Measurements from ENCODE around the gene PRKCQ. TPM values are rescaled to one million over a fixed set of nuclear protein-coding genes. Genes with fewer than 3 reads are reported as not detected.

PRKCQ gene
- total and polyA plus RNA-seq, 7 donors, result 6.6 to 76.3 (median 33.8) TPM

DNA sequence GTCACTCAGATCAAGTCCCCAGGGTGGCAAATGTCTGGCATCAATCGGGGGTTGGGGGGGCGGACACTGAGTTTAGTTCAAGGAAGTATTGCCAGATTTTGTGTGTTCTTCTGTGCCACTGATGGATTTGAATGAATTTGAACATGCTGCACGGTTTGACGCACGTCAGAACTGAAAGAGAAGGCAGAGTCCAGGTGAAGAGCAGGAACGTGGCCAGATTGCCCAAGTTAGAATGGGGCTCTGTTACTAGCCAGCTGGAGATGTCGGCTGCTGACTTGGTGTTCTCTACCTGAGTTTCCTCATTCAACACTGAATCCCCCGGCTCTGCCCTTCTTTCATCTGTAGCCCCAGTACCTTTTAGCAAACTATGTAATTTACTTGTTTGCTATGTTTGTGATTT, 180.2 kb downstream of the PRKCQ start:
- no peaks in the 10 kb centered on the region for H3K27me3 ChIP-seq (ENCODE audit: insufficient read depth in 3 of 3, low read length in 2 of 3)
- DNase-seq, result no peak
- TF ChIP-seq, protein P1, sequence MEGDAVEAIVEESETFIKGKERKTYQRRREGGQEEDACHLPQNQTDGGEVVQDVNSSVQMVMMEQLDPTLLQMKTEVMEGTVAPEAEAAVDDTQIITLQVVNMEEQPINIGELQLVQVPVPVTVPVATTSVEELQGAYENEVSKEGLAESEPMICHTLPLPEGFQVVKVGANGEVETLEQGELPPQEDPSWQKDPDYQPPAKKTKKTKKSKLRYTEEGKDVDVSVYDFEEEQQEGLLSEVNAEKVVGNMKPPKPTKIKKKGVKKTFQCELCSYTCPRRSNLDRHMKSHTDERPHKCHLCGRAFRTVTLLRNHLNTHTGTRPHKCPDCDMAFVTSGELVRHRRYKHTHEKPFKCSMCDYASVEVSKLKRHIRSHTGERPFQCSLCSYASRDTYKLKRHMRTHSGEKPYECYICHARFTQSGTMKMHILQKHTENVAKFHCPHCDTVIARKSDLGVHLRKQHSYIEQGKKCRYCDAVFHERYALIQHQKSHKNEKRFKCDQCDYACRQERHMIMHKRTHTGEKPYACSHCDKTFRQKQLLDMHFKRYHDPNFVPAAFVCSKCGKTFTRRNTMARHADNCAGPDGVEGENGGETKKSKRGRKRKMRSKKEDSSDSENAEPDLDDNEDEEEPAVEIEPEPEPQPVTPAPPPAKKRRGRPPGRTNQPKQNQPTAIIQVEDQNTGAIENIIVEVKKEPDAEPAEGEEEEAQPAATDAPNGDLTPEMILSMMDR (IDR thresholded peaks at IDR 0.05), result no peak
- peak overlapping the region; percentile 6 for H3K27ac ChIP-seq
- no peak for ATAC-seq
- no peaks in the 10 kb centered on the region for H3K9me3 ChIP-seq
- intact Hi-C loops (cut with DNase I), result loop anchor here (2.0 to 5.0 kb wide), 6 partner anchors 188 to 385 kb away; partner anchors contain the start of genes RBM17 (in 2 of the 2) and PFKFB3 (in 1 of the 2)
- no peak overlapping the region for H3K4me3 ChIP-seq
- WGBS, 3 donors, result 37 to 57% (median 40%) methylated on average over 8 of the region's 8 CpGs
- H3K36me3 ChIP-seq (ENCODE audit: insufficient read depth in 1 of 2, low read depth in 1 of 2), result no peaks in the 10 kb centered on the region
- H3K4me1 ChIP-seq, result peaks cover 28% of the 10 kb centered on the region

DNA sequence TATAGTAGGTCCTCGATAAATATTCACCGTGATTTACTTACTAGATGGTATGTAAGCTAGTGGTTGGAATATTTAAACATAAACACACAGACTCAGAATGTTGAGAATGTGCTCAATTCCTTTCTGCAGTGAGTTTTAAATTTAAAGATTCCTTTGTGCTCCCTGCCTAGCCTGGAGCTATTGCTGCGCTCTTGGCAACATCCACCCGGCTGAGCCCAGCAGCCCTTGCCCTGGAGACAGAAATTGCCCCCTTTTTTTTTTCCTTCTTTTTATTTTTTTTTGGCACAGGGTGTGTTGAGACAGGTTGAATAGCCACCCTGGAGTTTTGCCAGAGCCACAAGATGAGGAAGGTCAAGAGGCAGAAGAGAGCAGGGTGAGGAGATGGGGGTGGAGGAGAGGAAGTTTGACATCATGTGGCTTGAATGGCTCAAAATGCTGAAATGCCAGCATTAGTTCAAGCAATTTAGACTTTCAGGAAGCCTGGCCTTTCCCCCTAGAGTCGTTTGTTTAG, 180.8 kb downstream of the PRKCQ start:
- no peaks in the 10 kb centered on the region for H3K27me3 ChIP-seq (ENCODE audit: insufficient read depth in 3 of 3, low read length in 2 of 3)
- H3K4me3 ChIP-seq, result no peak overlapping the region
- H3K4me1 ChIP-seq, result peaks cover 28% of the 10 kb centered on the region
- TF ChIP-seq, protein P1 (IDR thresholded peaks at IDR 0.05), result no peak
- intact Hi-C loops (cut with DNase I), result no loop called here
- H3K27ac ChIP-seq, result no peak overlapping the region
- DNase-seq (no peak), ATAC-seq (no peak)
- no peaks in the 10 kb centered on the region for H3K36me3 ChIP-seq (ENCODE audit: insufficient read depth in 1 of 2, low read depth in 1 of 2)
- H3K9me3 ChIP-seq, result no peaks in the 10 kb centered on the region
- 62 to 67% (median 64%) methylated on average over 5 of the region's 5 CpGs for WGBS, 3 donors

DNA sequence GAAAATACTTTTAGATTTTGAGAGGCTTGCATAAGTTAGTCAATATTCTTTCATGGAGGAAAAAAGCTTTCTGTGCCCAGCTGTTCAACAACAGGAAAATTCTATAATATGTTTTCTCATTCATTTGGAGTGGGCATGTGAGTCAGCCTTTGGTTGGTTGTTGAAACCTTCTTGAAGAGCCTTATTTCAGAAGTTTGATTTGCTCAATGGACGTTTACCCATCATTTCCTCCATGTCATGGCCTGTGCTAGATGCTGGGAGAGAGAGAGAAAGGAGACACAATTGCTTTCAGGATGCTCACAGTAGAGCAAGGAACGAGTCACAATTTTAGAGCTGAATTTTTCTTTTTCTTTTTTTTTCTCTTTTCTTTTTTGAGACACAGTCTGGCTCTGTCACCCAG, 181.7 kb downstream of the PRKCQ start:
- Histone ChIP-seq H3K4me1 (peaks cover 26% of the 10 kb centered on the region), H3K4me3 (no peak overlapping the region), H3K9me3 (no peaks in the 10 kb centered on the region), H3K36me3 (ENCODE audit: insufficient read depth in 1 of 2, low read depth in 1 of 2) (peaks cover 0 to 8% of the 10 kb centered on the region in 2 donors), H3K27me3 (ENCODE audit: insufficient read depth in 3 of 3, low read length in 2 of 3) (no peaks in the 10 kb centered on the region), H3K27ac (no peak overlapping the region)
- no peak for ATAC-seq
- intact Hi-C loops (cut with DNase I), result no loop called here
- no peak for DNase-seq
- 54 to 89% (median 78%) methylated on average over 2 of the region's 2 CpGs for WGBS, 3 donors
- TF ChIP-seq, protein P1 (IDR thresholded peaks at IDR 0.05), result no peak

- Histone ChIP-seq H3K27me3 (ENCODE audit: insufficient read depth in 3 of 3, low read length in 2 of 3) (no peaks in the 10 kb centered on the region), H3K36me3 (ENCODE audit: insufficient read depth in 1 of 2, low read depth in 1 of 2) (peaks cover 0 to 8% of the 10 kb centered on the region in 2 donors), H3K9me3 (no peaks in the 10 kb centered on the region), H3K4me1 (peaks cover 14% of the 10 kb centered on the region), H3K4me3 (no peak overlapping the region), H3K27ac (no peak overlapping the region)
- intact Hi-C loops (cut with DNase I), result no loop called here
- TF ChIP-seq, protein P1 (IDR thresholded peaks at IDR 0.05), result no peak
- no peak for DNase-seq
- WGBS, 3 donors, result 84 to 87% (median 86%) methylated on average over 4 of the region's 4 CpGs
- no peak for ATAC-seq
Measured at GRCh38 chr10:6396652-6397051, 183.4 kb downstream of the PRKCQ start.

DNA sequence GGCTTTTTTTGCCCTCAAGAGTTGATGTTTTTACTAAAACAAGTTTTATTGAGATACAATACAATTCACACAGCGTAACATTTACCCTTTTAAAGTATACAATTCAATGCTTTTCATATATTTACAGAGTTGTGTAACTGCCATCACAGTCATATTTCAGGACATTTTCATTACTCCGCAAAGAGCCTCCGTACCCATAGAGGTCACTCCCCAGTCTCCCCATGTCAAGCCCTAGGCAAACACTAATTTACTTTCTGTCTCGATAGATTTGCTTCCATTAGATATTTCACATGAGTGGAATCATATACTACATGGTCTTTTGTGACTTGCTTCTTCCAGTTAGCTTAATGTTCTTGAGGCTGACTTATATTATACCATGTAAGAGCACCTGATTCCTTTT, 183.8 kb downstream of the PRKCQ start:
- Histone ChIP-seq H3K4me1 (peaks cover 10% of the 10 kb centered on the region), H3K9me3 (no peaks in the 10 kb centered on the region), H3K4me3 (no peak overlapping the region), H3K27me3 (ENCODE audit: insufficient read depth in 3 of 3, low read length in 2 of 3) (no peaks in the 10 kb centered on the region), H3K36me3 (ENCODE audit: insufficient read depth in 1 of 2, low read depth in 1 of 2) (peaks cover 0 to 8% of the 10 kb centered on the region in 2 donors), H3K27ac (no peak overlapping the region)
- intact Hi-C loops (cut with DNase I), result no loop called here
- no peak for DNase-seq
- TF ChIP-seq, protein P1 (IDR thresholded peaks at IDR 0.05), result no peak
- ATAC-seq, result no peak
- 89 to 90% (median 90%) methylated on average over 4 of the region's 4 CpGs for WGBS, 3 donors
